ENCODE measurements around the gene MYO7A.

GRCh38 chr11:77204754-77205466 is 76.9 kb downstream of the MYO7A start:
- TF ChIP-seq CTCF (IDR thresholded peaks at IDR 0.05; ENCODE audit: low read length): no peak
- TF ChIP-seq EZH2 (optimal IDR thresholded peaks at IDR 0.05; ENCODE audit: low read depth, low read length): no peak

Measured in MM.1S (cell line).